Inflammatory macrophage (primary cell): Measurements from ENCODE around the gene CDPF1.

Experiments used
- DNase-seq, 2 donors: peaks; one replicate each; pipeline ENCODE4 v3.0.0-alpha.2; 2020 to 2022
- total RNA-seq, 18 experiments: gene quantifications; one replicate each; lab custom pipeline; 2026; ENCODE audit warnings: mixed read lengths in 6 of 18, inconsistent platforms in 2 of 18; lab: John Stamatoyannopoulos, UW

The CDPF1 gene
- 0.35 to 4.5 (median 2.6) reads per million in 18 experiments for total RNA-seq

- DNase-seq, result peak; percentile 94 to 95
Observed at GRCh38 chr22:46250035-46250782, at the start of gene CDPF1. TSS of gene CDPF1 (minus strand) at chr22:46250293. CDS start at chr22:46248284, 2,009 bp downstream.

GRCh38 chr22:46299101-46299500 is 49.0 kb upstream of the CDPF1 start:
- DNase-seq, result no peak

DNA sequence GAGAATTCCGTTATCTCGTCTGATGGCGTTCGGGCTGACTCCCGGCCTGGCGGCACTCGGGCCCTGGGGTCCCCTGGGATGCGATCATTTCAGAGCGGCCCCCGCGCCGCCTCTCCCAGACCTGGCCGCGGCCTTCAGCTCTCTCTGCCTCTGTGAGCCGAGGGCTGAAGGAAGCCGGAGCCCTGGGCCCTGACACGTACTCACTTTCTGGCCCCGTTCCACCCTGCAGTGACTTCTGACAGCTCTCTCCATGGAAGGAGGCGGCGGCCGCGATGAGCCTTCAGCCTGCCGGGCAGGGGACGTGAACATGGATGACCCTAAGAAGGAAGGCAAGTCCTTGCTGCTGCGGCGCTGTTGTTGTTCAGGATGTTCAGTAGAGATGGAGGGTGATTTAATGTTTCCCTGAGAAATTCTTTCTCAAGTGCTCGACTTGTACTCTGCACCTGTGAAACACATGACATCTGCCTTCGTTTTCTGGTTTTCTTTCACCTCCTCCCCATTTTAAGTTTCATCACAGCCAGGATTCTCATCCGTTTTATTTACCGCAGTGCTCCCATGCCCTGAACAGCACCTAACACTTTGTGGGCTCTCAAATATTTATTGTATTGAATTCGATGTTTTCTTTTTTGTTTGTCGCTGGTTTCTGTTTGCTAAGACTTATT is 47.2 kb upstream of the CDPF1 start:
- no peak for DNase-seq

DNA sequence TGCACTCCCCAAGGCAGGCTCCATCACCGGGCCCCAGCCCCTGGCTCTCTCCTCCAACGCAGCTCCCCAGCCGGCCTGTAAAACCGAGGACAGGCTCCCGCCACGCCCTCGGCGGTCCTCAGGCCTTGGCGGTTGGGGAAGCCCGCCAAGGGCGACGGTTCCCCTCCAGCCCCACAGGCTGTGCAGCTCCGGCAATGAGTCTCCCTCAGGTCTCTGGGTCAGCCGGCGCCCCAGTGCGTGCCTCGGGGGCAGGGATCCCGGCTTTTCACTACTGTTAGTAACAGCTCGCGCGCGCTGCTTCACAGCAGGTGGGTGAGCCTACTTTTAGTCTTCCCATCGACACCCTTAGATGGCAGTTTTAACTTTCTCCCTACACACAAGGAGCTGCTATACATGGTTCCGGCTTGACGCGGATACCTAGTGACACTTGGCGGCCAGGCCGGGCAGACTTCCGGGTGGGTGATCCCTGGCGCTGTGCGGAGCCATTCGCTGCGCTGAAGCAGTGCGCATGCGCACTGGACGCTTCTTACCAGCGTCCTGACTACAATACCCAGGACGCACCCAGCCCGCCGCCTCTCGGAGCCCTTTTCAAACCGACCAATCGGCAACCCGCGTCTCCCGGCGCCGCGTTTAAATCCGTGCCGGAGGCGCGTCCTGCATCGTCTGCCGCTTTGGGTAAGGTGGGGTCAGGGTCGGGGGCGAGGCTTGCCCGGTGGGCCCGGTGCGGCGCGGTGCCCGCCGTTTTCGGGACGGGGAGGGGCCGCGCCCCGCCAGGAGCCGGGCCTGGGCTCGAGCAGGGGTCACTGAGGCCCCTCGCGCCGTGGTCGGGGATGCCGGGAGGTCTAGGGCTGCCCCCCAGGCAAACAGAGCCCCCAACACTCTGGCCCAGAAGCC is 46.4 kb upstream of the CDPF1 start, which contains the start of gene GTSE1:
TSS of gene GTSE1 (plus strand) at position 614 of the 894 bp plus-strand sequence. CDS start 531 bp downstream, outside the sequence.
- peak; percentile 98 to 99 for DNase-seq

GRCh38 chr22:46295277-46295971 is 45.3 kb upstream of the CDPF1 start:
- DNase-seq, result no peak

DNA sequence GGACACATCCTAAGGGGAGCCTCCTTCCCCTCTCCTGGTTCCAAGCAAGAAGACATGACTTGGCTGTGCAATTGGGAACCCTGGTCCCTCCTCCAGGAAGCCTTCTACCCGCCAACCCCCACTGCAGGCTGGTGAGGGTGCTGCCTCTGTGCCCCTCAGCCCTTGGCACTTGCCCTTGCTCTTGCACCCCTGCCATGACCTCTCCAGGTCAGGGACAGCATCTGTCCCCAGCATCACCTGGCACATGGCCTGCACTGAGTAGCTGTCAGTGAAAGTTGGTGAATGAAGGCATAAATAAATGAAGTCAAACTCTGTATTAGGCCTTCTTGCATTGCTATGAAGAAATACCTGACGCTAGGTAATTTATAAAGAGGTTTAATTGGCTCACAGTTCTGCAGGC is 44.7 kb upstream of the CDPF1 start:
- no peak for DNase-seq

- DNase-seq, result peak; percentile 68 to 90
Observed at GRCh38 chr22:46293577-46294260, 43.6 kb upstream of the CDPF1 start.

GRCh38 chr22:46292732-46293131 is 42.6 kb upstream of the CDPF1 start:
- peak; percentile 43 to 75 for DNase-seq

DNA sequence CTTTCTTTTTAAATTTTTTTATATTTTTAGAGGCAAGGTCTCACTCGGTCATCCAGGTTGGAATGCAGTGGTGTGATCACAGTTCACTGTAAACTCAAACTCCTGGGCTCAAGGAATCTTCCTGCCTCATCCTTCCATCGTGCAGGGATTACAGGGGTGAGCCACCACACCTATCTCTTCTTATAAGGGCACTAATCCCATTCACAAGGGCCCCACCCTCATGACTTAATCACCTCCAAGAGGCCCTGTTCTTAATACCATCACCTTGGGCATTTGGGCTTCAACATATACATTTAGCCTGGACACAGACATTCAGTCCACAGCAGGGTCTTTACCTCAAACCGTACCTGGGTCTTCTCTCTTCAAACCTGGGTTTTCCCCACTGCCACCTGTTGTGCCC is 42.1 kb upstream of the CDPF1 start:
- no peak for DNase-seq

GRCh38 chr22:46290843-46291785 is 41.0 kb upstream of the CDPF1 start:
- DNase-seq, result no peak

GRCh38 chr22:46290121-46290842 is 40.2 kb upstream of the CDPF1 start:
- DNase-seq, result no peak

- DNase-seq, result no peak
Observed at GRCh38 chr22:46289244-46289891, 39.3 kb upstream of the CDPF1 start.

DNA sequence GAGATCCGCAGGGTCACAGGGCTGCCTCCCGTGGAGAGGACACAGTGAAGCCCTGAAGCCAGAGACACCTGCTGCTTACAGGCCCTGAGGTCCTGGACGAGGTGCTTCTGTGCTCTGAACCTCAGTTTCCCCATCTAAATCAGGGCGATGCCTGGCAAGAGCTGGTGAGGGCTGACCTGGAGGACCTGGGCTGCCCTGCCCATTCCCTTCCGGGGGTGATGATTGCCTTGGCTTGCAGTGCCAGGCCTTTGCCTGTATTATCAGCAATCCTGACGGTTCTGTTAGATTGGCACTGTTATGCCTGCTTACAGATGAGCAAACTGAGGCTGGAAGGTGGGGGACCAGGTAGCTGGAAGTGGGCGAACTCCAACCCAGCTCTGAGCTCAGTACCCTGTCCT is 38.8 kb upstream of the CDPF1 start:
- no peak for DNase-seq

GRCh38 chr22:46287873-46288751 is 38.0 kb upstream of the CDPF1 start:
- peak; percentile 22 to 46 for DNase-seq

GRCh38 chr22:46286941-46287872 is 37.1 kb upstream of the CDPF1 start:
- DNase-seq, result no peak

GRCh38 chr22:46286006-46286405 is 35.9 kb upstream of the CDPF1 start:
- no peak for DNase-seq
